ENCODE measurements around the gene SYTL3. TPM values are rescaled to one million over a fixed set of nuclear protein-coding genes. Genes with fewer than 3 reads are reported as not detected.

The SYTL3 gene
- total and polyA plus RNA-seq, 2 of the 8 experiments (the other 6 are each of a cell fraction or from before 2014, with no cell fraction given): 0.27 to 0.99 TPM

GRCh38 chr6:158603261-158604047 is 46.4 kb upstream of the SYTL3 start:
- CTCF ChIA-PET (ENCODE audit: partially characterized antibody): interaction anchor here (0.8 to 2.1 kb wide), 11 partner anchors 9 to 389 kb away, joined by 3 to 5 read pairs (median 4); no protein-coding TSS in a partner anchor
- TF ChIP-seq GABPA (IDR thresholded peaks at IDR 0.05; ENCODE audit: borderline replicate concordance, insufficient read depth, low read length): no peak
- no peak for TF ChIP-seq BRCA1 (IDR thresholded peaks at IDR 0.05; ENCODE audit: low read depth, low read length)
- no peak for TF ChIP-seq BACH1 (IDR thresholded peaks at IDR 0.05; ENCODE audit: low read length)
- no peak for TF ChIP-seq HDAC2 (IDR thresholded peaks at IDR 0.05; ENCODE audit: borderline replicate concordance in 1 of 2, low read depth in 2 of 2, low read length in 2 of 2)
- TF ChIP-seq ASH2L (IDR thresholded peaks at IDR 0.05; ENCODE audit: low read length): no peak
- TF ChIP-seq NANOG (IDR thresholded peaks at IDR 0.05; ENCODE audit: insufficient read depth, low read depth, low read length, poor library complexity, severe bottlenecking): no peak
- no peak for TF ChIP-seq POLR2AphosphoS5 (IDR thresholded peaks at IDR 0.05; ENCODE audit: low read depth, low read length)
- no peak for TF ChIP-seq GTF2F1 (IDR thresholded peaks at IDR 0.05; ENCODE audit: borderline replicate concordance, low read depth, low read length)
- no peak for TF ChIP-seq EGR1 (IDR thresholded peaks at IDR 0.05; ENCODE audit: borderline replicate concordance, low read depth, low read length)
- TF ChIP-seq CHD1 (IDR thresholded peaks at IDR 0.05; ENCODE audit: low read depth, low read length): no peak
- no peak for TF ChIP-seq FOSL1 (IDR thresholded peaks at IDR 0.05; ENCODE audit: insufficient read depth, low read depth, low read length)
- no peak for TF ChIP-seq POU5F1 (IDR thresholded peaks at IDR 0.05; ENCODE audit: low read depth, low read length)

More at GRCh38 chr6:158603261-158604047, 46.4 kb upstream of the SYTL3 start:
- no peak overlapping the region for H2BK5ac ChIP-seq (ENCODE audit: low read depth, low read length)
- peaks cover 2% of the 10 kb centered on the region; the same call in 1 of the 2 replicates for H3K23me2 ChIP-seq (ENCODE audit: low read depth, low read length)
- 84% methylated on average over 15 of the region's 15 CpGs; no CpG with 5 or more reads in 1 of the 2 experiments for WGBS, 2 experiments (ENCODE audit: extremely low coverage in 1 of 2, insufficient coverage in 1 of 2, insufficient read length in 1 of 2, insufficient replicate concordance in 2 of 2, low coverage in 1 of 2, low lambda C conversion rate in 2 of 2, missing lambda C conversion rate in 1 of 2)
- H4K91ac ChIP-seq (replicated peaks; ENCODE audit: insufficient read length, low read length): no peak overlapping the region
- no peak overlapping the region for H3K18ac ChIP-seq (ENCODE audit: extremely low read depth, low read length)
- no peak overlapping the region for H3K14ac ChIP-seq (ENCODE audit: insufficient read length)
- no peaks in the 10 kb centered on the region for H3K79me2 ChIP-seq (ENCODE audit: control insufficient read depth in 1 of 2, insufficient read depth in 2 of 2, low read length in 2 of 2)
- H4K5ac ChIP-seq (ENCODE audit: insufficient read length, low read depth, low read length): no peak overlapping the region
- H3K56ac ChIP-seq (replicated peaks; ENCODE audit: insufficient read length, low read depth, low read length): no peak overlapping the region
- H4K20me1 ChIP-seq (replicated peaks in 1 of 2; ENCODE audit: control insufficient read depth in 1 of 2, insufficient read depth in 2 of 2, low read length in 2 of 2): peaks cover 3 to 11% of the 10 kb centered on the region in 2 experiments
- H3K27me3 ChIP-seq (replicated peaks in 1 of 4; ENCODE audit: control insufficient read depth in 3 of 4, extremely low read depth in 1 of 4, insufficient read depth in 3 of 4, low read length in 3 of 4): no peaks in the 10 kb centered on the region
- peaks cover 5 to 21% (median 14%) of the 10 kb centered on the region in 4 experiments; a peak in 6 of 8 replicates for H3K36me3 ChIP-seq (ENCODE audit: control insufficient read depth in 2 of 4, insufficient read depth in 4 of 4, low read length in 3 of 4)
- no peak overlapping the region for H2AFZ ChIP-seq (ENCODE audit: low read length)
- H3K4me2 ChIP-seq (ENCODE audit: insufficient read depth in 1 of 2, low read depth in 2 of 2, low read length in 2 of 2): no peak overlapping the region
- H3K79me1 ChIP-seq (ENCODE audit: low read depth, low read length): no peaks in the 10 kb centered on the region; the same call in 1 of the 2 replicates
- FAIRE-seq (no peak), DNase-seq (ENCODE audit: low read depth in 1 of 2, low spot score in 2 of 2) (no peak)
- H2BK120ac ChIP-seq (replicated peaks; ENCODE audit: low read depth, low read length): no peak overlapping the region
- H3K4ac ChIP-seq (replicated peaks; ENCODE audit: insufficient read length, low read depth, low read length): no peak overlapping the region
- H3K4me3 ChIP-seq (ENCODE audit: extremely low read depth in 1 of 4, insufficient read depth in 2 of 4, low read depth in 3 of 4, low read length in 4 of 4): no peak overlapping the region
- H2BK15ac ChIP-seq (ENCODE audit: low read length): no peak overlapping the region
- H4K8ac ChIP-seq (ENCODE audit: extremely low read depth, insufficient read depth, low read length): no peak overlapping the region
- H2AK5ac ChIP-seq (ENCODE audit: low read depth, low read length): no peak overlapping the region
- H3K4me1 ChIP-seq (replicated peaks in 1 of 4; ENCODE audit: control insufficient read depth in 3 of 4, insufficient read depth in 4 of 4, low read length in 3 of 4): no peaks in the 10 kb centered on the region
- H3K9ac ChIP-seq (replicated peaks in 1 of 4; ENCODE audit: extremely low read depth in 1 of 4, low read depth in 3 of 4, low read length in 3 of 4): no peak overlapping the region
- H3K9me3 ChIP-seq (ENCODE audit: insufficient read depth in 2 of 2, low read depth in 1 of 2, low read length in 1 of 2): no peaks in the 10 kb centered on the region
- no peak overlapping the region for H3K23ac ChIP-seq (ENCODE audit: insufficient read length)
- H3K27ac ChIP-seq (ENCODE audit: low read depth, low read length): no peak overlapping the region; the same call in 1 of the 2 replicates
- POLR2A ChIA-PET (ENCODE audit: partially characterized antibody): interaction anchor here (1.2 kb wide), 1 partner anchor 371 kb away, joined by 4 read pairs; no protein-coding TSS in a partner anchor
- H2BK20ac ChIP-seq (ENCODE audit: low read length): no peak overlapping the region
- no peak overlapping the region for H2BK12ac ChIP-seq (ENCODE audit: low read depth, low read length)
